ENCODE measurements around the gene ZNF740.

GRCh38 chr12:53180931-53181645 is 566 bp downstream of the ZNF740 start:
- TF ChIP-seq, protein P1, sequence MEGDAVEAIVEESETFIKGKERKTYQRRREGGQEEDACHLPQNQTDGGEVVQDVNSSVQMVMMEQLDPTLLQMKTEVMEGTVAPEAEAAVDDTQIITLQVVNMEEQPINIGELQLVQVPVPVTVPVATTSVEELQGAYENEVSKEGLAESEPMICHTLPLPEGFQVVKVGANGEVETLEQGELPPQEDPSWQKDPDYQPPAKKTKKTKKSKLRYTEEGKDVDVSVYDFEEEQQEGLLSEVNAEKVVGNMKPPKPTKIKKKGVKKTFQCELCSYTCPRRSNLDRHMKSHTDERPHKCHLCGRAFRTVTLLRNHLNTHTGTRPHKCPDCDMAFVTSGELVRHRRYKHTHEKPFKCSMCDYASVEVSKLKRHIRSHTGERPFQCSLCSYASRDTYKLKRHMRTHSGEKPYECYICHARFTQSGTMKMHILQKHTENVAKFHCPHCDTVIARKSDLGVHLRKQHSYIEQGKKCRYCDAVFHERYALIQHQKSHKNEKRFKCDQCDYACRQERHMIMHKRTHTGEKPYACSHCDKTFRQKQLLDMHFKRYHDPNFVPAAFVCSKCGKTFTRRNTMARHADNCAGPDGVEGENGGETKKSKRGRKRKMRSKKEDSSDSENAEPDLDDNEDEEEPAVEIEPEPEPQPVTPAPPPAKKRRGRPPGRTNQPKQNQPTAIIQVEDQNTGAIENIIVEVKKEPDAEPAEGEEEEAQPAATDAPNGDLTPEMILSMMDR (IDR thresholded peaks at IDR 0.05; ENCODE audit: poor library complexity, severe bottlenecking): no peak
- TF ChIP-seq POLR2AphosphoS5 (IDR thresholded peaks at IDR 0.05) (no peak), EZH2 (IDR thresholded peaks at IDR 0.05; ENCODE audit: borderline replicate concordance, insufficient read depth, low read length, poor library complexity, severe bottlenecking) (no peak)

Data from neural cell (in vitro differentiated cells).